Thyroid gland (tissue), 4 donors: ENCODE measurements around the gene OCLN. TPM values are rescaled to one million over a fixed set of nuclear protein-coding genes. Genes with fewer than 3 reads are reported as not detected.
"Not testable (repeated sequence)": the region's sequence is repeated elsewhere in the genome, so short reads cannot be mapped to it uniquely, and the experiment has no call there.

Experiments used
- DNase-seq, 2 donors: peaks; one replicate each; pipeline ENCODE4 v3.0.0-alpha.2; 2019
- H3K27ac ChIP-seq, 3 donors: fragments of 200-600 bp; sonication (generic); 1 replicate in 2 of 3; 2 replicates in 1 of 3; pipeline ENCODE4 v1.5.1; 2016 to 2019; ENCODE audit warnings: mild to moderate bottlenecking in 1 of 3, moderate library complexity in 1 of 3
- H3K27me3 ChIP-seq: fragments of 200-600 bp; sonication (generic); one replicate; pipeline ENCODE4 v1.5.1; 2019
- H3K36me3 ChIP-seq, 2 donors: fragments of 200-600 bp; sonication (generic); one replicate each; pipeline ENCODE4 v1.5.1; 2016 to 2019
- H3K4me1 ChIP-seq, 2 donors: fragments of 200-600 bp; sonication (generic); one replicate each; pipeline ENCODE4 v1.5.1; 2017 to 2019
- H3K4me3 ChIP-seq, 3 donors: fragments of 200-600 bp; sonication (generic); replicated peaks in 1 of 3; 1 replicate in 2 of 3; 2 replicates in 1 of 3; pipeline ENCODE4 v1.5.1; 2016; ENCODE audit warnings: mild to moderate bottlenecking in 1 of 3
- H3K9me3 ChIP-seq: fragments of 200-600 bp; sonication (generic); one replicate; pipeline ENCODE4 v1.5.1; 2017
- CTCF ChIP-seq, 6 experiments: fragments of 200-600 bp in 3 of 6; fragments of 450-650 bp in 3 of 6; sonication (generic) in 3 of 6; IDR thresholded peaks; one replicate each; pipeline ENCODE4 v1.5.1; 2016 to 2019; ENCODE audit warnings: antibody characterized with exemption in 6 of 6, mild to moderate bottlenecking in 2 of 6, inconsistent platforms in 1 of 6, moderate library complexity in 1 of 6
- POLR2A ChIP-seq, 2 donors: fragments of 450-650 bp; IDR thresholded peaks; one replicate each; pipeline ENCODE4 v1.6.1; 2017; ENCODE audit warnings: antibody characterized with exemption in 2 of 2, mild to moderate bottlenecking in 2 of 2, moderate library complexity in 1 of 2
- WGBS, 2 donors: methylation state at CpG; one replicate each; pipeline ENCODE4 v1.1.5; 2017; 5-methylcytosine and 5-hydroxymethylcytosine counted together
- intact Hi-C: fragments of 100-400 bp; cut with DNase I; formaldehyde crosslinking; loops from one replicate; pipeline ENCODE4 v1.15.1; 2023
- total RNA-seq, 4 donors: library from RNA; depleted of rRNA; stranded (reverse); fragments of >200 nt; gene quantifications; one replicate each; pipeline ENCODE4 v1.2.3, GENCODE V29; 2016

Gene OCLN
- total RNA-seq, result 100 to 1,000 TPM; 148 to 248 (median 197) TPM

DNA sequence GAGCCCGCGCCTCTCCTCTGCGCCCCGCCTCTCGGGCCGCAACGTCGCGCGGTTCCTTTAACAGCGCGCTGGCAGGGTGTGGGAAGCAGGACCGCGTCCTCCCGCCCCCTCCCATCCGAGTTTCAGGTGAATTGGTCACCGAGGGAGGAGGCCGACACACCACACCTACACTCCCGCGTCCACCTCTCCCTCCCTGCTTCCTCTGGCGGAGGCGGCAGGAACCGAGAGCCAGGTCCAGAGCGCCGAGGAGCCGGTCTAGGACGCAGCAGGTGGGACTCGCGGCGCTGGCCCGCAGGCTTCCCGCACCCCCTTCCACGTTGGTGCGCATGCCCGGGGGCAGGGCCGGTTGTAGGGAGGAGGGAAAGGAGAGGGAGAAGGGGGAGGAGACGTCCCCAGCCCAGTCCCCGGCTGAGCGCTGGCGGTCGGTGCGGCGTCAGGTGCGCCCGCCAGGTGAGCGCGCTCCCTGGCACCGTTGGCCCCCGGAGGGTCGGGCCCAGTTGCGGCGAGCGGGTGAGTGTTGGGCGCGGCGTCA is at the start of gene OCLN:
TSS of gene OCLN (plus strand) at position 400 of the 532 bp plus-strand sequence. CDS start 11,455 bp downstream, outside the sequence.
- Histone ChIP-seq H3K4me1 (peaks cover 5 to 8% of the 10 kb centered on the region in 2 donors), H3K27me3 (no peaks in the 10 kb centered on the region), H3K9me3 (no peaks in the 10 kb centered on the region), H3K36me3 (no peaks in the 10 kb centered on the region), H3K4me3 (peak within 1 kb of the TSS; percentile 71 to 84 (median 80)), H3K27ac (peak within 1 kb of the TSS; percentile 91 to 96 (median 94))
- peak; percentile 89 to 90 for DNase-seq
- WGBS, 2 donors, result 0 to 3% methylated on average over 24 to 31 of the region's 56 CpGs
- intact Hi-C loops, result loop anchor here (5.0 kb wide), 1 partner anchor 75 kb away; the partner anchor contains the start of gene MARVELD2
- TF ChIP-seq CTCF (IDR thresholded peaks at IDR 0.05) (peak in 1 of 6 experiments; percentile 33), POLR2A (IDR thresholded peaks at IDR 0.05) (peak; percentile 82 to 96)

GRCh38 chr5:69444127-69444754 is 48.3 kb upstream of the OCLN start:
- Histone ChIP-seq H3K36me3 (peaks cover 5% of the 10 kb centered on the region in 2 donors), H3K4me3 (no peak overlapping the region), H3K4me1 (peaks cover 17 to 24% of the 10 kb centered on the region in 2 donors), H3K27ac (peak overlapping the region; percentile 77 to 95 (median 88)), H3K9me3 (no peaks in the 10 kb centered on the region), H3K27me3 (no peaks in the 10 kb centered on the region)
- intact Hi-C loops, result no loop called here
- DNase-seq, result peak; percentile 61 to 66
- WGBS, 2 donors, result 63 to 69% methylated on average over 7 of the region's 7 CpGs
- peak in 1 of 2 donors; percentile 45 for TF ChIP-seq POLR2A (IDR thresholded peaks at IDR 0.05)
- TF ChIP-seq CTCF (IDR thresholded peaks at IDR 0.05), result no peak

DNA sequence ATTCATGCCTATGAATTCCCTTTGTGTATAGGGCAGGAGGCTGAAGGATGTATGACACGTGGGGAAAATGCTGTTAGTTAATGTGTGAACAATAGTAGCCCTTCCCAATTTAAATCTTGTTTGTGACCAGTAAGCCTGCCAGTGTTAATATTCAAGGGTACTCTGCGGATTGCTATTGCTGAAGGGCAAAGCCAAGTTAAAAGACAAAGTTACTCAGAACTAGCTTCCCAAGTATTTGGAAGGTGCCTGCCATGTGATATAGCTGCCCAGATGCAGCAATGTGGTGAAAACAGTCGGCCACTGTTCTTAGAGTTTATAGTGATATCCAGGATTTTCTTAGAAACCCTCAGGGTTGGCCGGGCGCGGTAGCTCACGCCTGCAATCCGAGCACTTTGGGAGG is 43.1 kb upstream of the OCLN start:
- H3K27me3 ChIP-seq, result no peaks in the 10 kb centered on the region
- H3K9me3 ChIP-seq, result no peaks in the 10 kb centered on the region
- DNase-seq, result no peak
- intact Hi-C loops, result no loop called here
- H3K4me1 ChIP-seq, result peaks cover 10 to 16% of the 10 kb centered on the region in 2 donors
- no peaks in the 10 kb centered on the region for H3K36me3 ChIP-seq
- TF ChIP-seq POLR2A (IDR thresholded peaks at IDR 0.05), result no peak
- TF ChIP-seq CTCF (IDR thresholded peaks at IDR 0.05), result no peak
- no peak overlapping the region for H3K27ac ChIP-seq
- no peak overlapping the region for H3K4me3 ChIP-seq
- 93 to 96% methylated on average over 8 of the region's 8 CpGs for WGBS, 2 donors

GRCh38 chr5:69450116-69450515 is 42.5 kb upstream of the OCLN start:
- Histone ChIP-seq H3K9me3 (no peaks in the 10 kb centered on the region), H3K4me3 (no peak overlapping the region), H3K36me3 (no peaks in the 10 kb centered on the region), H3K27ac (no peak overlapping the region), H3K4me1 (peaks cover 4 to 15% of the 10 kb centered on the region in 2 donors), H3K27me3 (no peaks in the 10 kb centered on the region)
- no peak for TF ChIP-seq CTCF (IDR thresholded peaks at IDR 0.05)
- TF ChIP-seq POLR2A (IDR thresholded peaks at IDR 0.05), result no peak
- WGBS, 2 donors, result 91 to 92% methylated on average over 1 of the region's 1 CpG
- intact Hi-C loops, result no loop called here
- DNase-seq, result no peak

- H3K27ac ChIP-seq, H3K36me3 ChIP-seq, H3K9me3 ChIP-seq, H3K4me3 ChIP-seq, DNase-seq, H3K27me3 ChIP-seq, intact Hi-C loops: not testable (repeated sequence)
- H3K4me1 ChIP-seq, result peaks cover 4 to 11% of the 10 kb centered on the region in 2 donors
- 94 to 95% methylated on average over 8 of the region's 8 CpGs for WGBS, 2 donors
Observed at GRCh38 chr5:69450527-69450926, 42.1 kb upstream of the OCLN start.
